NCI-H146 treated with DMSO at 0.1 percent for 48 hours (cell line): ENCODE measurements around the gene UBR3.
"Not testable (repeated sequence)": the region's sequence is repeated elsewhere in the genome, so short reads cannot be mapped to it uniquely, and the experiment has no call there.

Experiments used
- DNase-seq: peaks from one replicate; lab custom pipeline; 2025; ENCODE audit not compliant: unreplicated experiment; lab: John Stamatoyannopoulos, UW

UBR3 gene

GRCh38 chr2:169945515-169945914 lies 118.3 kb downstream of the UBR3 start:
- no peak for DNase-seq

GRCh38 chr2:169946092-169946491 lies 118.8 kb downstream of the UBR3 start:
- DNase-seq, result no peak

- DNase-seq, result no peak
Observed at GRCh38 chr2:169946546-169946945, 119.3 kb downstream of the UBR3 start.

- DNase-seq, result no peak
Observed at GRCh38 chr2:169955940-169956339, 128.7 kb downstream of the UBR3 start.

- not testable (repeated sequence) for DNase-seq
Observed at GRCh38 chr2:169957219-169957618, 130.0 kb downstream of the UBR3 start.

GRCh38 chr2:169961911-169962310 lies 134.7 kb downstream of the UBR3 start:
- no peak for DNase-seq

GRCh38 chr2:169963786-169964185 lies 136.5 kb downstream of the UBR3 start:
- DNase-seq, result no peak

GRCh38 chr2:169964740-169965139 lies 137.5 kb downstream of the UBR3 start:
- no peak for DNase-seq

GRCh38 chr2:169965495-169965894 lies 138.2 kb downstream of the UBR3 start:
- no peak for DNase-seq

GRCh38 chr2:169966454-169966853 lies 139.2 kb downstream of the UBR3 start:
- DNase-seq, result no peak

GRCh38 chr2:169968743-169969142 lies 141.5 kb downstream of the UBR3 start:
- no peak for DNase-seq

- no peak for DNase-seq
Observed at GRCh38 chr2:169975221-169975620, 148.0 kb downstream of the UBR3 start.

- no peak for DNase-seq
Observed at GRCh38 chr2:169976335-169976851, 149.1 kb downstream of the UBR3 start.

GRCh38 chr2:169977530-169977929 lies 150.3 kb downstream of the UBR3 start:
- DNase-seq, result no peak

GRCh38 chr2:169978402-169979017 lies 151.3 kb downstream of the UBR3 start:
- no peak for DNase-seq

- DNase-seq, result no peak
Observed at GRCh38 chr2:169979025-169979424, 151.8 kb downstream of the UBR3 start.

GRCh38 chr2:169980001-169980400 lies 152.7 kb downstream of the UBR3 start:
- DNase-seq, result no peak

GRCh38 chr2:169980643-169981042 lies 153.4 kb downstream of the UBR3 start:
- DNase-seq, result no peak

- DNase-seq, result no peak
Observed at GRCh38 chr2:169982929-169983328, 155.7 kb downstream of the UBR3 start.

GRCh38 chr2:169983506-169983905 lies 156.3 kb downstream of the UBR3 start:
- no peak for DNase-seq

- no peak for DNase-seq
Observed at GRCh38 chr2:169984145-169984544, 156.9 kb downstream of the UBR3 start.

GRCh38 chr2:169994752-169995151 lies 167.5 kb downstream of the UBR3 start:
- no peak for DNase-seq
